Fibroblast of villous mesenchyme (primary cell): ENCODE data around the gene WDR13. TPM values are rescaled to one million over a fixed set of nuclear protein-coding genes. Genes with fewer than 3 reads are reported as not detected.
A peak's percentile ranks its signal among the peaks of the same experiment; 100 is the strongest.
"Not testable (repeated sequence)": the region's sequence is repeated elsewhere in the genome, so short reads cannot be mapped to it uniquely, and the experiment has no call there.

Experiments
- DNase-seq: peaks from one replicate; pipeline ENCODE4 v3.0.0-alpha.2; 2010; ENCODE audit warnings: low read depth
- H3K4me3 ChIP-seq: 2 replicates; pipeline ENCODE4 v1.5.1; 2011; ENCODE audit warnings: low read depth, mild to moderate bottlenecking, low read length
- CTCF ChIP-seq: IDR thresholded peaks from 2 replicates; pipeline ENCODE4 v1.5.1; 2012; ENCODE audit warnings: low read depth, mild to moderate bottlenecking, low read length; ENCODE audit not compliant: insufficient read depth
- total RNA-seq: library from RNA; depleted of rRNA; stranded (reverse); fragments of >200 nt; gene quantifications from 2 replicates; pipeline ENCODE4 v1.2.3, GENCODE V29; 2012

The WDR13 gene
- total RNA-seq, result 58.7 and 87.3 TPM in 2 replicates

- peak; percentile 96 for DNase-seq
- no peak for TF ChIP-seq CTCF
- peak within 1 kb of the TSS; percentile 70 for H3K4me3 ChIP-seq
These were observed at the start of gene WDR13 for GRCh38 chrX:48597353-48598264. Gene WDR13, plus strand, starts transcription at chrX:48597492. Its CDS starts 505 bp downstream, at chrX:48597997.

GRCh38 chrX:48548871-48549270 is 48.4 kb upstream of the WDR13 start:
- DNase-seq, result no peak
- TF ChIP-seq CTCF, result no peak
- no peak overlapping the region for H3K4me3 ChIP-seq

GRCh38 chrX:48555731-48556325 is 41.5 kb upstream of the WDR13 start:
- not testable (repeated sequence) for DNase-seq

GRCh38 chrX:48558271-48558670 is 39.0 kb upstream of the WDR13 start:
- TF ChIP-seq CTCF, result no peak
- DNase-seq, result peak; percentile 42
- H3K4me3 ChIP-seq, result no peak overlapping the region

More at GRCh38 chrX:48555731-48556325, 41.5 kb upstream of the WDR13 start:
- not testable (repeated sequence) for H3K4me3 ChIP-seq

GRCh38 chrX:48559636-48560035 is 37.7 kb upstream of the WDR13 start:
- no peak overlapping the region for H3K4me3 ChIP-seq
- no peak for TF ChIP-seq CTCF
- DNase-seq, result no peak

GRCh38 chrX:48560056-48560455 is 37.2 kb upstream of the WDR13 start:
- H3K4me3 ChIP-seq, result no peak overlapping the region
- no peak for DNase-seq
- TF ChIP-seq CTCF, result no peak

- TF ChIP-seq CTCF, result no peak
- no peak overlapping the region for H3K4me3 ChIP-seq
- DNase-seq, result no peak
These were observed 36.6 kb upstream of the WDR13 start for GRCh38 chrX:48560681-48561080.
